Ishikawa (cell line): ENCODE measurements around the gene MKLN1.

Source experiments
- CEBPB ChIP-seq: IDR thresholded peaks from 2 replicates; pipeline ENCODE4 v1.6.1; 2012
- CREB1 ChIP-seq: IDR thresholded peaks from 2 replicates; pipeline ENCODE4 v1.6.1; 2012; ENCODE audit warnings: low read depth
- EGR1 ChIP-seq: IDR thresholded peaks from 2 replicates; pipeline ENCODE4 v1.6.1; 2012
- EP300 ChIP-seq: IDR thresholded peaks from 2 replicates; pipeline ENCODE4 v1.6.1; 2012; ENCODE audit warnings: borderline replicate concordance
- FOXM1 ChIP-seq: IDR thresholded peaks from 2 replicates; pipeline ENCODE4 v1.6.1; 2012; ENCODE audit warnings: low read depth, borderline replicate concordance
- MAX ChIP-seq: IDR thresholded peaks from 2 replicates; pipeline ENCODE4 v1.6.1; 2012
- NFIC ChIP-seq: IDR thresholded peaks from 2 replicates; pipeline ENCODE4 v1.6.1; 2012
- RAD21 ChIP-seq: IDR thresholded peaks from 2 replicates; pipeline ENCODE4 v1.6.1; 2012; ENCODE audit warnings: low read depth
- REST ChIP-seq: IDR thresholded peaks from 2 replicates; pipeline ENCODE4 v1.6.1; 2012; ENCODE audit warnings: low read depth, mild to moderate bottlenecking
- TAF1 ChIP-seq: IDR thresholded peaks from 2 replicates; pipeline ENCODE4 v1.6.1; 2012; ENCODE audit warnings: low read depth, mild to moderate bottlenecking
- TCF12 ChIP-seq: IDR thresholded peaks from 2 replicates; pipeline ENCODE4 v1.6.1; 2012; ENCODE audit warnings: low read depth
- TEAD4 ChIP-seq: IDR thresholded peaks from 2 replicates; pipeline ENCODE4 v1.6.1; 2012
- USF1 ChIP-seq: IDR thresholded peaks from 2 replicates; pipeline ENCODE4 v1.6.1; 2012
- YY1 ChIP-seq: IDR thresholded peaks from 2 replicates; pipeline ENCODE4 v1.6.1; 2012; ENCODE audit warnings: low read depth
- ZBTB7A ChIP-seq: IDR thresholded peaks from 2 replicates; pipeline ENCODE4 v1.6.1; 2012; ENCODE audit warnings: low read depth

Gene MKLN1

GRCh38 chr7:131374821-131375220, 47.1 kb downstream of the MKLN1 start:
- TF ChIP-seq EGR1 (no peak), TAF1 (no peak), RAD21 (no peak), YY1 (no peak), NFIC (no peak), EP300 (no peak), FOXM1 (no peak), TCF12 (no peak), MAX (no peak), TEAD4 (no peak)

- no peak for TF ChIP-seq CREB1
- no peak for TF ChIP-seq RAD21
- no peak for TF ChIP-seq CEBPB
- no peak for TF ChIP-seq TAF1
- TF ChIP-seq ZBTB7A: no peak
- no peak for TF ChIP-seq NFIC
- TF ChIP-seq EGR1: no peak
- no peak for TF ChIP-seq MAX
- no peak for TF ChIP-seq EP300
- TF ChIP-seq TEAD4: no peak
These were observed 53.6 kb downstream of the MKLN1 start for GRCh38 chr7:131381069-131381838.

GRCh38 chr7:131383417-131384285, 56.0 kb downstream of the MKLN1 start:
- no peak for TF ChIP-seq TCF12
- no peak for TF ChIP-seq CREB1
- no peak for TF ChIP-seq FOXM1
- TF ChIP-seq CEBPB: no peak

GRCh38 chr7:131384286-131384635, 56.6 kb downstream of the MKLN1 start:
- no peak for TF ChIP-seq FOXM1
- TF ChIP-seq EGR1: no peak
- TF ChIP-seq REST: no peak
- no peak for TF ChIP-seq NFIC
- no peak for TF ChIP-seq TCF12
- no peak for TF ChIP-seq TAF1
- no peak for TF ChIP-seq TEAD4

- no peak for TF ChIP-seq TEAD4
- no peak for TF ChIP-seq USF1
- TF ChIP-seq NFIC: no peak
- TF ChIP-seq REST: no peak
- TF ChIP-seq ZBTB7A: no peak
- TF ChIP-seq TCF12: no peak
- TF ChIP-seq CEBPB: no peak
- TF ChIP-seq CREB1: no peak
- no peak for TF ChIP-seq YY1
- no peak for TF ChIP-seq RAD21
- no peak for TF ChIP-seq MAX
These were observed 57.4 kb downstream of the MKLN1 start for GRCh38 chr7:131385039-131385605.

- TF ChIP-seq CEBPB: no peak
- no peak for TF ChIP-seq EGR1
- TF ChIP-seq TEAD4: no peak
- no peak for TF ChIP-seq EP300
- TF ChIP-seq NFIC: no peak
- no peak for TF ChIP-seq FOXM1
- no peak for TF ChIP-seq MAX
- no peak for TF ChIP-seq RAD21
- no peak for TF ChIP-seq YY1
- TF ChIP-seq TAF1: no peak
- TF ChIP-seq CREB1: no peak
- no peak for TF ChIP-seq USF1
- TF ChIP-seq ZBTB7A: no peak
- no peak for TF ChIP-seq TCF12
These were observed 60.5 kb downstream of the MKLN1 start for GRCh38 chr7:131388126-131388525.
